DND-41 (cell line): ENCODE measurements around the gene NDUFA6.

Source experiments
- EZH2 ChIP-seq: IDR thresholded peaks from 3 replicates; pipeline ENCODE4 v1.6.1; 2012; ENCODE audit warnings: borderline replicate concordance, low read depth, mild to moderate bottlenecking, moderate library complexity, low read length, inconsistent platforms; ENCODE audit not compliant: severe bottlenecking
- TF ChIP-seq, protein P1 (sequence below): IDR thresholded peaks from 2 replicates; pipeline ENCODE4 v1.5.1; 2012; ENCODE audit warnings: borderline replicate concordance, low read length, moderate library complexity, mild to moderate bottlenecking; ENCODE audit not compliant: poor library complexity, severe bottlenecking; ENCODE audit errors: extremely low read depth

DNA sequence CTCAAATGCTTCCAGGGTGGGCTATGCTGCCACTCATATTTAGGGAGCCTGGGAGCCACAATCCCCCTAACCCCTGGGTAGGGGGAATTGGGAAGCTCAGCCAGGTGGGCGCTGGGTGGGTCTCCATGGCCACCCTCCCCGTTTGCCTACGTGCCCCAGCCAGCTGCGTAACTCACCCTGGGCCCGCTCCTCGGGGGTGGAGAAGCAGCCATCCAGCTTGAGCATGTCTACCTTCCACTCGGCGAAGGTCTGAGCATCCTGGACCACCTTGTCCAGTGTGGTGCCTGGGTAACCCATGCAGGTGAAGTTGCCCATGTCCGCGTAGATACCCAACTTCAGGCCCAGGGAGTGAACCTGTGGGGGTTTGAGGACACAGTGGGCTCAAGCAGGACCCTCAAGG lies 23.6 kb downstream of the NDUFA6 start:
- TF ChIP-seq, protein P1, sequence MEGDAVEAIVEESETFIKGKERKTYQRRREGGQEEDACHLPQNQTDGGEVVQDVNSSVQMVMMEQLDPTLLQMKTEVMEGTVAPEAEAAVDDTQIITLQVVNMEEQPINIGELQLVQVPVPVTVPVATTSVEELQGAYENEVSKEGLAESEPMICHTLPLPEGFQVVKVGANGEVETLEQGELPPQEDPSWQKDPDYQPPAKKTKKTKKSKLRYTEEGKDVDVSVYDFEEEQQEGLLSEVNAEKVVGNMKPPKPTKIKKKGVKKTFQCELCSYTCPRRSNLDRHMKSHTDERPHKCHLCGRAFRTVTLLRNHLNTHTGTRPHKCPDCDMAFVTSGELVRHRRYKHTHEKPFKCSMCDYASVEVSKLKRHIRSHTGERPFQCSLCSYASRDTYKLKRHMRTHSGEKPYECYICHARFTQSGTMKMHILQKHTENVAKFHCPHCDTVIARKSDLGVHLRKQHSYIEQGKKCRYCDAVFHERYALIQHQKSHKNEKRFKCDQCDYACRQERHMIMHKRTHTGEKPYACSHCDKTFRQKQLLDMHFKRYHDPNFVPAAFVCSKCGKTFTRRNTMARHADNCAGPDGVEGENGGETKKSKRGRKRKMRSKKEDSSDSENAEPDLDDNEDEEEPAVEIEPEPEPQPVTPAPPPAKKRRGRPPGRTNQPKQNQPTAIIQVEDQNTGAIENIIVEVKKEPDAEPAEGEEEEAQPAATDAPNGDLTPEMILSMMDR, result no peak
- TF ChIP-seq EZH2, result no peak
